Stimulated activated CD4-positive, alpha-beta T cell treated with anti-CD3 and anti-CD28 coated beads, Interleukin-1b, Interleukin-23, amount 100 ng/mL, for 1 hour (primary cell): ENCODE results near the gene TGFA.
"Not testable (repeated sequence)": the region's sequence is repeated elsewhere in the genome, so short reads cannot be mapped to it uniquely, and the experiment has no call there.

Source experiments
- DNase-seq, 2 donors: peaks; one replicate each; pipeline ENCODE4 v3.0.0-alpha.2; 2020; ENCODE audit warnings: low read depth in 2 of 2

Gene TGFA

DNA sequence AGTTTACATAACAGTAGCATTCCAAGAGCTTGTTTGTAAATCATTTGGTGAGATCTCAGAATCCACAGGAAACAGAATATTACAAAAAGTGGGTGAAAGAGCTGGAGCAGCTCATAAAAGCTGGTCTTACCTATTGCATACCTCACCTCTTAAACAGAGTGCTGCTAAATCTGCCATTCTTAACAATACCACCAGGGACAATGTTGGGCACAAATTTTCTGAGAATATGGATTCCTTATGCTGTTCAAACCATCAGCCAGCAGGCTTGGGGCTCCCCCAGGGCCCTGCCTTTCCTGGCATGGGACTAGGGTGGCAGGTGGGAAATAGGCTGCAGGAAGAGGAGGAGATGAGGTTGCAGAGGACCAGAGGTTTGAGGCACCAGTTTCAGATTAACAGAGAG is 55.6 kb downstream of the TGFA start:
- no peak for DNase-seq

DNA sequence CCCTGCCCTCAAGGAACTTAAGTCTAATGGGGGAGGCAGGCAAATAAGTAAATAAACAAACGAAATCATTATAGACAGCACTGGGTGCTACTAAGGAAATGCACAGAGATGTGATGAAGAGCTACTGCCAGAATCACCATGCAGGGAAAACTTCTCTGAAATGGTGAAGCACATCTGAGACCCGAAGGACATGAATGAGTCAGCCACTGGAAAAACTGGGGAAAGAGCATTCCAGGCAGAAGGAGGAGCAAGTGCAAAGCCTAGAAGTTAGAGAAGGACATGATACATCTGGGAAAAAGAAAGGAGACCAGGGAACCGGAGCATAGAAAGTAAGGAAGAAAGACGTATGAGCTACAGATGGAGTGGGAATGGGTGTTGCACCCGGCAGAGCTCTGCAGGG is 56.8 kb downstream of the TGFA start:
- DNase-seq, result no peak

DNA sequence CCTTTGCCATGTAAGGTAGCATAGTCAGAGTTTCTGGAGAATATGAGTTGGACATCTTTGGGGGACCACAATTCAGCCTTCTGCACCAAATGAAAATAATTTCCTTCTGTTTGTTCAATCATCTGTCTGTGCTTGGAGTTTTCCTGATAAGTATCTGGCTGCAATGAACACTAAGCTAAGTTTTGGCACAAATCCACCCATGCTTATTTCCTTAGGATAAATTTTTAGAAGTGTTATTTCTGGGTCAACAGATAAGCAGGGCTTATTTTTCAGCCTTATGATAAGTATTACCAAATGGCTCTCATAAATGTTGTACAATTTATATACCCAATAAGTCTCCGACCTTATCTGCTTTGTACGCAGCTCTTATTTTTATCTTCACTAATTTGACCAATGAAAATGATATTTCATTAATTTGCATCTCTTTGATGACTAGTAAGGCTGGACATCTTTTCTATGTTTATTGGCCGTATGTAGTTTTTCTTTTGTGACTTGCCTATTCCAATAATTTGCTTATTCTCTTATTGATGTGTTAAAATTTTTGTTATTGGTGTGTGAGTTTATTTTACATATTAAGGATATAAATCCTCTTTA is 59.2 kb downstream of the TGFA start:
- DNase-seq, result no peak

DNA sequence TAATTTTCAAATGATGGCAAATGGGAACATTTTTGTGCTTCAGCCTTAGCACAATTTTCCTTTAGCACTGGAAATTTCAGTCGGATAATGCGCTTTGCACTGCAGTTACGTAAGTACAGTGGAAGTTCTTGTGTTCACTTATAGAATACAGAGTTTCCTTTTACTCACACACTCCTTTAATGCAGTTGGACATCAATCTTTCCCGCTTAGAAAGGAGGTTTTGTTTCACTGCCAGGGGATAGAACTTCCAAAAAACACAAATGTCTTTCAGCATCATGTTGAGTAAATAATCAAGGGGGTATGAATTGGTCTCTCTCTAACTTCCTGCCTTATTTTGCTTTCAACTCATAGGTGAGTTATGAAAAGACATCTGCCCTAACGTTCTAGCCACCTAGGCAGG is 63.2 kb downstream of the TGFA start:
- DNase-seq, result no peak

DNA sequence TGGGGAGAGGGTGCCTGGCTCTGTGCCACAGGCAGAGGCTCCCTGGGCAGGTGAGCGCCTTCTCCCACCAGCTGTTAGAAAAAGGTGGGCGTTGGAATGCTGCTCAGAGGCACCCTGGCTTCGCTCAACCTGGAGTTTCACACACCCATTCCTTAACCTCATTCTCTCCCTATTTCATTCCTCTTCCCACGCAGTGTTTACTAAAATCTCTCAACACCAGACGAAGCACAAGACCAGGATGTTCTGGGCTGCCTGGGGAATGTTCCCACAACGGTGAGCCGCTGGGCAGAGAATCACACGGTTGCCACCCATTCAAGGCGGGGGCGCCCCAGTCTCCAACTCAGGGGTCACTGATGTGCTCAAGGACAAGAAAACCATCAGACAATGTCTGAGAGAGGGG is 64.5 kb downstream of the TGFA start:
- no peak for DNase-seq

DNA sequence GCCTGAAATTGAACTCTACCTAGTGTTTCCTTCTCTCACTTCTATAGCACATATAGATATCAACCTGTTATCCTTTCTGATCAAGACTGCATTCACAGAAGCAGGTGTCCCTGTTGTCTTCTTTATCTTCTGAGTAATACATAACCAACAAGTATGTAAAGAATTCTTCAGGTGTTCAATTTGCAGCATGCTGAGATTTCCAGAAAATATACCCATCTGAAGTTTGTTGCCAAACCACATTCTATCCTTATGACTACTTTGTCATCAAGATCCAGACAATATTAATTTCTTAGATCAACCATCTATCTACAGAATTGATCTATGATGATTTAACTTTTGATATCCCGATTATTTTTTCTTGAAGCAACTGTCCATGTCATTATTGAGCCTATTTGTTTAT is 69.5 kb downstream of the TGFA start:
- no peak for DNase-seq

DNA sequence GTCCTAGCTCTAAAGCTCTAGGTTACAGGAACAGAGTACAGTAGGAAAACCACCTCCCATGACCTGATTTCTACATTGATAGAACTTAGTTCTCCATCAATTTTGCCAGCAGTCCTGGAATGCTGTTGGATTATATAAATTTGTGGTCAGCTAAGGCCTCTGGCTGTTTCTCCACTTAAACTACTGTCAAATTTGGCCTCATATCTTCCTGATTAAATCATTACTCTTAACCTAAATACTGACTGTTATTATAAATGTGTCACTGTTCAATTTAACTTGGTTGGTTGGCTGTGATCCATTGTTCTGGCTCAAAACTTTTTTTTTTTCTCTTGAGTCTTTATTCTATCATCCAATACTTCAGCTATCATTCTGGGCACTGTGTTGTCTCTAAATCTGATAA is 71.2 kb downstream of the TGFA start:
- no peak for DNase-seq

DNA sequence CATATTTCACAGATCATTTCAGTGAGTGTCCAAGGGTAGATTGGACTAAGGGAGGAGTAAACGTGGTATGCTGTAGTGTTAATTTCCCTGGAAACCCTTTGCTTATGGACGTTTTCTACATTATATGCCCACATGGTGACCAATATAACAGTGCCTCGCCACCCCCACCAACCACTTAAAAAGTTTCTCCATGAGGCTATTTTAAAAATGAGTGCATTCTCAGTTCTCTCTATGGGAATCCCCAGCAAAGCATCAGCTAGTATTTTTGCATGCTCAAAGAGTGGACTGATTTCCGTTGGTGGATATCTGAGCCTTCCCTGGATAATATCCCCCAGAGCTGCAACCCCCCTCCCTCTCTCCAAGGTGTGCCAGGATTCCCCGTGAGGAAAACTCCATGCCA is 73.2 kb downstream of the TGFA start:
- no peak for DNase-seq

DNA sequence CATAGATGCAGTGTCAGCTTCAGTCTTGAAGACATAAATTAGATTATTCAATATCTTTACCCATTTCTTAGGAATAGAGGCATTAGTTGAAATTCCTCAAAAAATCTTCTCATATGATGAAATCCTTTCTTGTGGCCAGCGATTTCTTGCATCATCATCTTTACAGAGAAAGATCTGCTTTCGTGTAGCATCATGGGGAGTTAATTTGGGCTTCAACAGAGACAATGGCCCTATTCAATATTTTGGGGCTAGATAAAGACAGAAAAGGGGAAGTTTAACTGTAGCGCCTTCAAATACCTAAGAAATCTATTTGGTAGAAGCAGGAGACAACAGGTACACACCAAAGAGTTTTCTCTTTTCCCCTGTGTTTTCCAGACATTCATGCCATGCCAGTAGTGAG is 73.8 kb downstream of the TGFA start:
- no peak for DNase-seq

DNA sequence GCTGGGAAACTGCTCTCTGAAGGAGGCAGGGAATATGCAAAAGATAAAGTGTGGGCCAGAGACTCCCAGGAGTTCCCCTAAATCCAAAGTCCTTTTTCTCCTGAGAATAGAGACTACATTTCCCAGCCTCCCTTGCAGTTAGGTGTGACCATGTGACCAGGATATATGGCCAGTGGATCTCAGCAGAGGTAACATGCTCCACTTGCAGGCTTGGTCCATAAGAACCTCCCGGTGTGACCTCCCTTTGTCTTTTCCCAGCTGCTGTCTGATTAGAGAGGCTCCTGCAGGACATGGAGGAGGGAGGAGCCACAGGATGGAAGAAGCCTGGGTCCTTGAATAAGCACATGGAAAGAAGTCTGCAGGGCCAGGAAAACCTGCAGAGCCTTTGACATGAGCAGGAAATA is 76.2 kb downstream of the TGFA start:
- DNase-seq, result no peak

DNA sequence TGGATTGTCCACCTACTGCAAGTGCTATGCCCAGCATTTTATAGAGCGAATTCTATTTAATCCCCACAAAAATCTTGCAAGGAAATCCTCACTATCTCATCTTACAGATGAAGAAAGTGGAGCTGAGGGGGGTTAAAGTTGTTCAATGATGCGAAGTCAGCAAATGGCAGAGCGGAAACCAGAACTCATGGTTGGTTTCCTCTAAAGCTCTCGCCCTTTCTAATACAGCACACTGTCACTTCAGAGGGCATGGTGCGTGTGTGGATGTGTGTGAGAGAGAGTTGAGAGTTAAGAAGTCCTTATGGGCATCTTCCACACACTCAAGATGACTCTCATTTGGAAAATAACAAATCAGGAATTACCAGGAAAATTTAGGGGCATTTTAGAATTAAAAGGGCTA is 78.4 kb downstream of the TGFA start:
- DNase-seq, result no peak

DNA sequence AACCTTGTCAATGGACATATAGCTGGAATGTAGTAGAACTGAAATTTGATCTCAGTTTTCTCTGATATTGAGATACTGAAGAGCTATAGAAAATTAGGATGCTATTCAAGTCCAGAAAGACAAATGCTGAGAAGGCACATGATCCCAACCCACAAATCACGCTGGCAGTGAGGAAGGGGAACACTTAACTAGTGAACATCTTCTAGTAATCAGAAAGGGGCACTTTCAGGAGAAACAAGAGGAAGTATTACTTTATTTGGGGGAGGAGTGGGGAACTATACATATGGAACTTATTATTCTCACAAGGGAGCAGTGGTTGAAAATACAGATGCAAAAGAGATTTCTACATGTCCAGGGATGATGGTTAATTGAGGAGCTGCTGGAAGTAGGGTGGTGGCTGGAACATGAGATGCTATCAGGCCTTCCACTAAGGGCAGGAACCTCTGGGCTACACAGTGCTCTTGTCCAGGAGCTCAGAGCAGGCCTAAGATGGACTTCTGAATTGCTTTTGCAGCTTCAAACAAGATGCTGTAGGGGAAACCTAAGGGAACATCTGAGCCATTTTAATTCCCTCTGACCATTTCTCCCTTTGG is 79.3 kb downstream of the TGFA start:
- no peak for DNase-seq

DNA sequence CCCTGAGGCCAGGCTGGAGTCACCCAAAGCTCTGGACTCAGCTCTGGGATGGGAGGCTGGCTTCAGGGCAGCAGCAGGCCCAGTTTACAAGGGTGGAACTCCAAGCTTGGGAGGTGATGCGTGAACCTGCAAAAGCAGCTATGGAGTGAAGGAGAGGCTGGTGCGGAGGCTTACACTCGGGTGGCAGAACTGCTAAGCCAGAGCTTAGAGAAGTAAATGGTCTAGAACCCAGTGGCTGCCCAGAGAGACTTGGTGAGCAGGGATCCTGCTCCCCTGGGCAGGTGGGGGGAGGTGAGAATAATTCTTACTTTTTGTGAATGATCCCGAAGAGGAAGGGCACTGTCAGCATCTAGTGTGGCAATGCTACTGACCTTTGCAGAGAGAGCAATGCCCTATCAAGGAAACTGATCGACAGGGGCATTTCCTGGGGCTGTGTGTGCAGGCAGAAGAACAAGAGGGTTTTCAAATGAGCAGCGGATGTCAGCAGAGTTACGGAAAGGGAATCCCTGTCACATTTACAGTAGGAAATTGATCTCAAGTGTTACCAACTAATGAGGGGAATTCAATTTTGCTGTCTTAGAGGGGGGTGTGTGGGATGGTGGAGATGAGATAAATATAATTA is 80.4 kb downstream of the TGFA start:
- no peak for DNase-seq

DNA sequence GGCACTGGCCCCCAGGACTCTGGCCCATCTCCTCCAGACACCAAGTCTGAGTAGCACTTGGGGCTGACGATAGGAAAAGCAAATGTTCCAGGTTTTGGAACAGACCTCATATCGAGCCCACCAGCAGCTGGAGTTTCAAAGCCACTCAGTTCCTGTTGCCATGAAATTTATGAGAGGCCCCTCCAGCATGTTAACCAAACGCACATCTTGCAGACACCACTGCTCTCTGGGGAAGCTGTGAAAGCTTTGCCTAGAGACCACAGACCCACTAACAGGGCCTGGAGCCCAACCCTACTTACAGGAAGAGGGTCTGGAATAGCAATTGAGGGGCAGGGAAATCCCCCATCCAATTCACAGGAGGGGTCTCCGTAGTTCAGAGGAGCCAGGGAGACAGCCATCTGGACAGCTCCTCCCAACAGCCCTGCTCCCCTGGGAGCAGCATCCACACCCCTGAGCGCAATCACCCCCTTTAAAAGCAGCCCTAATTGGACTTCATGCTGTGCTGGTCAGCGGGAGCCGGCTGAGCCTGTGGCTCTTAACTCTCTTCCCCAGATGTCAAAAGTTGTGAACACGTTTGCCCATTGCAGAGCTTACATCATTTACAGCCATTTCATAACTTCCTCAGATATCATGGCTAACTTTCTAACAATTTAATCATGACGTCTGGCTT is 81.3 kb downstream of the TGFA start:
- no peak for DNase-seq

DNA sequence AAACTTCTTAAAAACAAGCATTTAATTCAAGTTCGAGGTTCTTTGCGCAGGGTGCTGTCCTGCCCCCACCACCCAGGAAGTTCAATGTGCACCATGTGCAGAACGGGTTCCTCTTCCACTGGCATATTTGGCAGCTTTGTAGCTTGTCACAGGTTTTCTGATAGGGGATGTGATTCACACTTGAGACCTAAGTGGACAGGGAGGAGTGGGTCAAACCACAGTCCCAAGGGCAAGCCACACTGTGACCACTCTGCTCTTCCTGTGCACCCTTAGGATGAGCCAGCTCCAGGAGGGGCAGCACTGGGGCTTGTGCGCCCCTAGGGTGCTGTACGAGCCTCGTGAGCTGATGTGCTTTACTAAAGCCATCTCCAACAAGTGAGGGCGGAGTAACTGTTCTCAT is 82.5 kb downstream of the TGFA start:
- DNase-seq, result no peak

DNA sequence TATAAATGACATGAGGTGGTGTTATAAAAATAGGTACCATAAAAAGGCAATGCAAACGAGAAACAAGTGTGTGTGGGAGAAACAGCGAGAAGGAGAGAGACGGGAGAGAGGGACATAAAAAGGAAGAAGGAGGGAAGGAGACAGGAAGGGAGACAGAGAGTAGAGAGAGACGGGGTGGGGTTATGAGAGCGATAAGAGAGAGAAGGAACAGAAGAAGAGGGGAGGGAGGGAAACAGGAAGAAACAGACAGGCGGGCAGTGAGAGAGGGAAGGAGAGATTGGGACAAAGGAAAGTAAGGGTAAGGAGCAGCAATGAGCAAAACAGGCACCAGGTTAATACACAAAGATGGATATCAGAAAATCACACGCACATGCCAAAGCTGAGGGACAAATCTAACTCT is 83.7 kb downstream of the TGFA start:
- no peak for DNase-seq

DNA sequence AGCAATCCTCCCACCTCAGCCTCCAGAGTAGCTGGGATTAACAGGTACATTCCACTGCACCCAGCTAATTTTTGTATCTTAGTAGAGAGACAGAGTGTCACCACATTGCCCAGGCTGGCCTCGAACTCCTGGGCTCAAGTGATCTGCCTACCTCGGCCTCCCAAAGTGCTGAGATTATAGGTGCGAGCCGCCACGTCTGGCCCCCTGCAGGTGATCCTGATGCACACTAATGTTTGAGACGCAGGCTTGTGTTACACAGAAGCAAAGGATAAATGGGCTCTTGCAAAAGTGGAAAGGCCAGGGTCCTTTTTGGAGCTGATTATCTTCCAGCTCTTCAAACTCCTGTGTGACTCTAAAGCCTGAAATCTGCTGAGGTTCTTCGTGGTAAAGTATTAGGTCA is 84.2 kb downstream of the TGFA start:
- DNase-seq, result no peak

DNA sequence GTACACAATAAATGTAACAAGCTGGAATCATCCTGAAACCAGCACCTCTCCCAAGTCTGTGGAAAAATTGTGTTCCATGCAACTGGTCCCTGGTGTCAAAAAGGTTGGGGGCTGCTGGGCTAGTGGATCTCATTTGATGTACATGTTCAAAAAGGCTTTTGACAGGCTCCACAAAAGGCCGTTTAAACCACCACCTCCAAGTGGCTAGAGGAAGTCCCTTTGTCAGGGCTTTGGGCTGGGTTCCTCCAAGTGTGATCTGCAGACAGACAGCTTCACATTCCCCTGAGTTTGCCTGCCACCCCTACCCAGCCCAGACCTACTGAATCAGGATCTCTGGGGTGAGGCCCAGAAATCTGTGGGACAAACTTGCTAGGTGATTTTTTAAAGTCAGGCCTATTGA is 84.7 kb downstream of the TGFA start:
- DNase-seq, result no peak

DNA sequence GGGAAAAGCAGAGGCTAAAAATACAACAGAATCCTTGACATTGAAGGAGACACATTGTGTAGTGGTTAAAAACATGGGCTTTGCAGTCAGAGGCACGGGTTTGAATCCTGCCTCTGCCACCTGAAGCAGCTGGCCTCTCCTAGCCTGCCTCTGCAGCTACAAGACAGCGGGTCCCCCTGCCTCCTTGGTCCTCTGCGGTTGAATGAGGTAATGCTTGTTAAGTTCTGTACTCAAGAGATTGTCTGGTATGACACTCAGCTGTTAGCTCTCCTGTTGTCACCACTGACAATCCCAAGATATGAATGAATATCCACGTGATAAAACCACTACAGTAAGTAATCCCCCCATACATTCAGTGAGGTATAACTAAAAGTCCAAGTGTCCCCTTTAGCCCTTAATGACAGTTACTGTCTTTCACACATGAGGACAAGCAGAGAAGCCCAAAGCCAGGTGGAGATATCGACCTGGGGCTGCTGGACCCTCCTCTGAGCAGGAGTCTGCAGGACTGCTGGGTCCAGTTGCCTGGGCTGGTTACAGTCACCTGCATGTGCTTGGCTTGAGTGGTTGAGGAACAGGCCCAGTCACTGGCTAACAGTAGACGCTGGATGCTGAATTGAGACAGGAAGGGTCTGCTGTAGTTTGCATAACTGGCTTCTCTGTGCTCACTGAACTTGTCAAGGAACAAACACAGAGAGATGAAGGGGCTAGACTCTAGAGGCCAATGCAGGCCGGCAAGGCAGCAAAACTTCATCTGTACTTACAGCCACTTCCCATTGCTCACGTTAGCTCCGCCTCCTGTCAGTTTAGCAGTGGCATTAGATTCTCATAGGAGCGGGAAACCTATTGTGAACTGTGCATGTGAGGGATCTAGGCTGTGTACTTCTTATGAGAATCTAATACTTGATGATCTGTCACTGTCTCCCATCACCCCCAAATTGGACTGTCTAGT is 85.5 kb downstream of the TGFA start:
- DNase-seq, result no peak

DNA sequence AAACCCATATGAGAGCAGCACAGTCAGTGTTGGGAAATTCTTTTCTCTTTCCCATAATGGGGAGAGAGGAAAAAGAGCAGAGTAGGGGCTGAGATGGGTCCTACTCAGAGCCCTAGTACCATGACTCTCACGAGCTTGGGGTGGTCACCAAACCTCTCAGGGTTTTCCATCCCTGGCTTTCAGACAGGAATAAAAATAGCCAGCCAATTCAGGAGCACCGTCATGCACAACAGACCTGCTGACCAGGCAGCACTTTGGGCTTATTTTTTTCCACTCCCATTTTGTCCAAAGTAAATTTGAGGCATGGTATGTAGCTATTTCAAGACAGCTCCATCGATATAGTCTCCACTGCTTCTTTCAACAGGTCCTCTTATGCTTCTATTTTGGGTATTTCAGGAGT is 86.4 kb downstream of the TGFA start:
- no peak for DNase-seq

DNA sequence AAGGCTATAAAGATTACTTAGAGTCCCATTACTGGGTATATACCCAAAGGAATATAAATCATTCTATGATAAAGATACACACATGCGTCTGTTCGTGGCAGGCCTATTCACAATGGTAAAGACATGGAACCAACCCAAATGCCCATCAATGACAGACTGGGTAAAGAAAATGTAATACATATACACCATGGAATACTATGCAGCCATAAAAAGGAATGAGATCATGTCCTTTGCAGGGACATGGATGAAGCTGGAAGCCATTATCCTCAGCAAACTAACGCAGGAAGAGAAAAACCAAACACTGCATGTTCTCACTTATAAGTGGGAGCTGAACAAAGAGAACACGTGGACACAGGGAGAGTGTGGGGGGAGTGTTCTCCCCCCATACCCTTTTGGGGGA is 87.0 kb downstream of the TGFA start:
- DNase-seq, result not testable (repeated sequence)

DNA sequence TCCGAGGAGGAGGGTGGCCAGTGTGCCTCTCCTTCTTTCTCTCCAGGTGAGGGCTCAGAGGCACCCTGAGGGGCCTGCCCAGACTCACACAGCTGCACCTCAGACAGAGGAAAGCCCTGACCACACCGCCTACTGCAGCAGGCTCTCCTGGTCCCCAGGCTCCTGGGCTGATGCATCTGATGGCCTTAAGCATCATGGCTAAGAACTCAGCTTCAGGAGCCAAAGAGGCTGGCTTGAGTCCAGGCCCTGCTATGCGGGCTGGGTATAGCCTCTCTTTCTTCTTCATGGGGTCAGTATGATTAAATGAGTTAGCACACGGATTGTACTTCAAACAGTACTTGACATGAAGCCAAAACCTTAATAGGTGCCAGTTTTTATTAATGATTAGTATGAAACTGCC is 89.6 kb downstream of the TGFA start:
- DNase-seq, result no peak
